CD4-positive, alpha-beta T cell treated with Interleukin-6 for 4 hours (primary cell): ENCODE measurements around the gene FAM50A.
A peak's percentile ranks its signal among the peaks of the same experiment; 100 is the strongest.
"Not testable (repeated sequence)": the region's sequence is repeated elsewhere in the genome, so short reads cannot be mapped to it uniquely, and the experiment has no call there.

Experiments used
- DNase-seq: peaks from one replicate; pipeline ENCODE4 v3.0.0-alpha.2; 2020; ENCODE audit warnings: mixed read lengths

FAM50A gene, protein sequence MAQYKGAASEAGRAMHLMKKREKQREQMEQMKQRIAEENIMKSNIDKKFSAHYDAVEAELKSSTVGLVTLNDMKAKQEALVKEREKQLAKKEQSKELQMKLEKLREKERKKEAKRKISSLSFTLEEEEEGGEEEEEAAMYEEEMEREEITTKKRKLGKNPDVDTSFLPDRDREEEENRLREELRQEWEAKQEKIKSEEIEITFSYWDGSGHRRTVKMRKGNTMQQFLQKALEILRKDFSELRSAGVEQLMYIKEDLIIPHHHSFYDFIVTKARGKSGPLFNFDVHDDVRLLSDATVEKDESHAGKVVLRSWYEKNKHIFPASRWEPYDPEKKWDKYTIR

DNA sequence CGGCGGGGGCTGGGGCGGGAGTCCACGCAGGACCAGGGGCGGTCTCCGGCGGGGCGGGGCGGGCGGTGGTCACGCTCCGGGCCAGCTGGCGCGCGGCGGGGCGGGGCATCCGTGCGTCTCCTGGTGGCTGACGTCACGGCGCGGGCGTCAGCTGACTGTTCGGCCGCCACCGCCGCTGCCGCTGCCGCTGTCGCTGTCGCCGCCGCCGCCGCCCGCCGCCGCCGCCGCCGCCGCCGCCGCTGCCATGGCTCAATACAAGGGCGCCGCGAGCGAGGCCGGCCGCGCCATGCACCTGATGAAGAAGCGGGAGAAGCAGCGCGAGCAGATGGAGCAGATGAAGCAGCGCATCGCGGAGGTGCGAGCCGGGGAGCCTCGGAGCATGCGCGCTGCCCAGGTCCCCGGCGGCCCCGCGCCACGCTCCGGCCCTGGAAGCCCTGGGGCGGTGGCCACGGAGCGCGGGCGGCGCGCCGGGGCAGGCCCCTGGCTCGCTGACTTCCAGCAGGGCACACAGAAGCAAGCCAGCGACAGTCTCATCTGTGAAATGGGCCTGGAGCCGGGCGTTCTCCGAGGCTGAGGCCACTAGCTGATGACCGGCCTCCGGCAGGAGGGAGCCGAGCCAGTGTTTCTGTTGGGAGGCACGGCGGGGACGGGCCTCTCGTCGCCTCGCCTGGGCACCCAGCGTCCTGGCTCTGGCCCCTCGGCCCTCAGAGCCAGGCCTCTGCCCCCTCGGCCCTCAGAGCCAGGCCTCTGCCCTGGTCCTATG is at the start of gene FAM50A:
Gene FAM50A, plus strand, starts transcription at position 150 of the 763 bp plus-strand sequence. Its CDS starts 95 bp downstream, at position 245.
- DNase-seq, result peak; percentile 78

DNA sequence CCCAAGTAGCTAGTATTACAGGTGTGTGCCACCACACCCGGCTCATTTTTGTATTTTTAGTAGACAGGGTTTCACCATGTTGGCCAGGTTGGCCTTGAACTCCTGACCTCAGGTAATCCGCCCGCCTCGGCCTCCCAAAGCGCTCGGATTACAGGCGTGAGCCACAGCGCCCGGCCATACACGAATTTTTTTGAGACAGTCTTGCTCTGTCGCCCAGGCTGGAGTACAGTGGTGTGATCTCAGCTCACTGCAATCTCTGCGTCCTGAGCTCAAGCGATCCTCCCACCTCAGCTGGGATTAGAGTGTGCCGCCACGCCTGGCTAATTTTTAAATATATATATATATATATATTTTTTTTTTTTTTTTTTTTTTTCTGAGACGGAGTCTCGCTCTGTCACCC is 47.6 kb upstream of the FAM50A start:
- DNase-seq, result not testable (repeated sequence)

DNA sequence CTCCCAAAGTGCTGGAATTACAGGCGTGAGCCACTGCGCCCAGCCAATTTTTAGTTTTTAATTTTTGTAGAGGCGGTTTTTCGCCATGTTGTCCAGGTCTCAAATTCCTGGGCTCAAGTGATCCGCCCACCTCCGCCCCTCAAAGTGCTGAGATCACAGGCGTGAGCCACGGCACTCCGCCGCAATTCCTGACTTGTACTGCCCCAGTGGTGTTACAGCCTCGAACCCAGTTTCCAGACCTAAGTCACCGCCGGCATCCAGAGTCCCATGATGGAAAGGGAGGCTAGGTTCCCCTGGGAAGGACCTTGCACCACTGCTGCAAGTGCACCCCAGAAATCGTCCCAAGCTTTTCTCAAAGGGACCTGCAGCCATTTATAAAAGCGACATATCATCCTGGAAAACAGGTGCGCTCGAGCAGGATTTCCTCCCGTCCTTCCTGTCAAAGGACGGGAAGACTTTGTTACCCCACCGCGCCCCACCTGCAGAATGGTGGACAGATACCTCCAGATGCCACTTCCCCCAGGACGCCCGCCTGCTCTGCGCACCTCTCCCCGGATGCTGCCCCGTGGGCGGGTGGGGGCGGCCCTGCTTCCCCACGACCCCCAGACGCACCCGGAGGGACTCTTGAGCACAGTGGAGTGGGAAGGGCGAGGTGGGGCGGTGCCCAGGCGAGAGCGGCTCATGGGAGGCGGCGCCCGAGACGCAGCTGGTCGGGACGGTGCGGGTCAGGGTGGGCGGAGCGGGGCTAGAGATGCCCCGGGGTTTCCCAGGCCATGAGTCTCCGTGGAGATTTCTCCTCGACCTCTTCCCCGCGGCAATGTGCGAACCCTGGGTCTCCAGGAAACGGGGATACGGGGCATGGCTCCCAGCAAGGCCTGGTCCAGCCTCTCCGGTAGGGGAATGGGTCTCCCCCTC is 46.7 kb upstream of the FAM50A start:
- DNase-seq, result peak; percentile 62

DNA sequence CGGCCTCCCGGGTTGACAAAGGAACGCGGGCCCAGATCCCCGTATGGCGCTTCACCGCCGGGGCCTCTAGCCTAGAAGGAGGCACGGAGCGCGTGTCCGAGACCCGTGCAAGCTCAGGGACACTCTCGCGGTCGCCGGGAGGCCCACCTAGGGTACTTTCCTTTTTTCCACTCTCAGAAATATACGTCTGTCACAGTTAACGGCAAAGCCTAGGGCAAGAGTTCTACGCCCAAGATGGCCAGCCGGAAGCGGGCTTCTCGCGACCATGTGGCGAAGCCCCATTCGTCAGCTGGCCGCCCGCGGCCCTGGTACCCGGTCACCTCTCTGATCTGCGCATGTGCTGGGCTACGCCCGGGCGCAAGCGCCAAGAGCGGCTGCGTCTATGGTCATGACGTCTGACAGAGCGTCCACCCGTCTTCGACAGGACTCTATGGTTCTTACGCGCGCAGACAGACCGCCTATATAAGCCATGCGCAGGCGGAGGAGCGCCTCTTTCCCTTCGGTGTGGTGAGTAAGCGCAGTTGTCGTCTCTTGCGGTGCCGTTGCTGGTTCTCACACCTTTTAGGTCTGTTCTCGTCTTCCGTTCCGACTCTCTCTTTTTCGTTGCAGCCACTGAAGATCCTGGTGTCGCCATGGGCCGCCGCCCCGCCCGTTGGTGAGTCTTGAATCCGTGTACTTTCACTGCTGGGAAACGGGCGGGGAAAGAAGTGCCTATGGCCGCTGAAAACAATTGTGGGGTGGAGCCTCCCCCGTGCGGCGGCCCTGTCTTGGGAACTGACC is 45.9 kb upstream of the FAM50A start, which contains the start of gene RPL10:
Gene RPL10, plus strand, starts transcription at position 490 of the 780 bp plus-strand sequence. Its CDS starts 143 bp downstream, at position 633.
- peak; percentile 89 for DNase-seq

DNA sequence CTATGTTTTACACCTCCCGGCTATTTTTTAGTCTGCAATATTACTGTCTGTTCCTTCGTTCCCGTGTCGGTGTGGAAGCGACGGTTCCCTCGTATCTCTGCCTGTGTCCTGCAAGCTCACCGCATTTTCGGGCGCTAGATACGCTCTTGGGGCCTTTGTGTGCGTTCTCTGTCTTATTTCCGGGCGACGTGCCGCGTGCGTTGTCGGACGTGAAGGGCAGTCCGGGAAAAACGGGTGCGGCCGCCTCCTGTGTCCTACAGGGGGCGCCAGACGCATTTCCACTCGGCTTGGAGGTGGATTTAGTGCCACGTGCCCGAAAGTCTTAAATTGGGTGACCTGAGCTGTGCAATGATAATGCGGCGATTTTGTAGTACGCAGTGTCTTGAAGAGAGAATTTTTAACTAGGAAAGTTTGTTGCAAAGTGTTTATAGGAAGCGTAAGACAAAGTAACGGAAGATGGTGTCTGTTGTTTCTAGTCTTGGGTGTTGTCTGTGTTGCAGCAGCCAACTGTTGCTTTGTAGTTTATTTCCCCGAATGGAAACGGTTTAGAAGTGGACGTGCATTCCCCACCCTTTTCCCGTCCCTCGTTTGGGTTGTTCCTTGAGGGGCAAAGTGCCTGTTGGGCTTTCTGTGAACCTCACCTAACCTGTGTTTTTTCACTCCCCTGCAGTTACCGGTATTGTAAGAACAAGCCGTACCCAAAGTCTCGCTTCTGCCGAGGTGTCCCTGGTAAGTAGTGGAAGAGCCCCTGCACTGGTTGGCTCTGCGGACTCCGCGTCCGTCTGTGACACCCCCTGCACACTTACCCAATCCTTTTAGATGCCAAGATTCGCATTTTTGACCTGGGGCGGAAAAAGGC is 45.0 kb upstream of the FAM50A start:
- DNase-seq, result peak; percentile 88

DNA sequence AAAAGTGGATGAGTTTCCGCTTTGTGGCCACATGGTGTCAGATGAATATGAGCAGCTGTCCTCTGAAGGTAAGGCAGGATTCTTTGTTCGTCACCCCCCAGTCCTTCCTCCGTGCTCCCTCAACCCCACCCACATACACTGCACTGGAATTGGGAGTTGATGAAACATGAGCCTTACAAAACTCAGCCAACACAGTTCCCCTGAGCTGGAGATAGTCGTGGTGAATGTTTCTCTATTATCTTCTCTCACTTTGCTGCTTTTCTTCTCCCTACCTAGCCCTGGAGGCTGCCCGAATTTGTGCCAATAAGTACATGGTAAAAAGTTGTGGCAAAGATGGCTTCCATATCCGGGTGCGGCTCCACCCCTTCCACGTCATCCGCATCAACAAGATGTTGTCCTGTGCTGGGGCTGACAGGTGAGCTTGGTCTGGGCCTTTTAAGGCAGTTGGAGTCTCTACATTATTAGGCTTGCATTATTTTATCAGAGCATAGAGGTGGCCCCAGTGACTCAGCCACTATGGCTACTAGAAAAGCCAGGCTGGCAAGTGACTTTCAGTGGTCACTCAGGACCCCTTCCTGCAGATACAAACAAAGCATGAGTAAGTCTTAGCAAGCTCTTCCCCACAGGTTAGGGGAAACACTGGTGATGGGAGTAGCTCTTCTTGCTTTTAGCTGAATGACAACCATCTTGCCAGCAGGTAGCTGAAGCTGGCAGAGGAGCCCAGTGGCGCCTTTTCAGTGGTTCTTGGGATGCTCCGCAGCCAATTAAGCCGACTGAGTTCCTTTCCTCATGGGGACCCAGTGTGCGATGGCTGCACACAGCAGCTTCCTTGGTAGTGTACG is 44.2 kb upstream of the FAM50A start:
- no peak for DNase-seq

DNA sequence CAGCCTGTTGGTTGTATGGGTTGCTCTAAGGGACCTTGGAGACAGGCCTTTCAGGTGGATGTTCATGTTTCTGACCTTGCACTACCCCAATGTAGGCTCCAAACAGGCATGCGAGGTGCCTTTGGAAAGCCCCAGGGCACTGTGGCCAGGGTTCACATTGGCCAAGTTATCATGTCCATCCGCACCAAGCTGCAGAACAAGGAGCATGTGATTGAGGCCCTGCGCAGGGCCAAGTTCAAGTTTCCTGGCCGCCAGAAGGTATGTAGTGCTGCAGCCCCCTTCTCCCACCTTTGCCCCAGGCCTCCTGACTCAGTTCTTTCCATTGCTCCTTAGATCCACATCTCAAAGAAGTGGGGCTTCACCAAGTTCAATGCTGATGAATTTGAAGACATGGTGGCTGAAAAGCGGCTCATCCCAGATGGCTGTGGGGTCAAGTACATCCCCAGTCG is 43.5 kb upstream of the FAM50A start:
- DNase-seq, result not testable (repeated sequence)

DNA sequence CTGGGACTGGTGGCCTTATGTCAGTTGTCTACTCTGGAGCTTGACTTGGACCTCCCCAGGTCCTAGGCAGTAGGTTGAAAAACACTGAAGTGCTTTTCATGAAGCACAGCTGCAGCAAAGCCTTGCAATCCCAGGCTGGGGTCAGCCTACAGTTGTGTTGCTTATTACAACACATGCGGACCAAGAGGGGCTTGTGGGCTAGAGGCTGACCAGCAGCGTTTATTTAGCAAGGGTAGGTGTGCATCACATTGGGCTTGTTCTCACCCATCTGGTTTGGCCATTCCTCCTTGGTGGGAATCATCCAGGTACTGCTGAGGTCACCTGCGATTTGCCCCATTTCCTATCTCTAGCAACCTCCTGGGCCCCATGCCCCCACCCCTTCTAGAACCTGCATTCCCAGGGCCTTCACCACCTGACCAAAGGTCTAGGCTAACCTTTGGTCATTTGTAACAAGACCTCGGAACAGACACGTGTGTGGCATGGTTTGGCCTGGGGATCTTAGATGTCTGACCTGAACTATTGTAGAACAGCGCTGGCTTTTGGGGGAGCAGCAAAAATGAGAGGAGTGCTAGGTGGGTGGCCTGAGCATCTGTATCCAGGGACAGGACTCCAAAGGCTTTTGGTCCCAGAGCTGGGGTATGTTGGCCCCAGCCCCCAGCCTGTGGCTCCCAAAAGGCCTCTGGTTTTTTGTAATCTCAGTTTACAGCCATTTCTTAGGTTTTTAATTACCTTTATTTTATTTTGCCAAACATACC is 42.7 kb upstream of the FAM50A start:
- DNase-seq, result no peak

DNA sequence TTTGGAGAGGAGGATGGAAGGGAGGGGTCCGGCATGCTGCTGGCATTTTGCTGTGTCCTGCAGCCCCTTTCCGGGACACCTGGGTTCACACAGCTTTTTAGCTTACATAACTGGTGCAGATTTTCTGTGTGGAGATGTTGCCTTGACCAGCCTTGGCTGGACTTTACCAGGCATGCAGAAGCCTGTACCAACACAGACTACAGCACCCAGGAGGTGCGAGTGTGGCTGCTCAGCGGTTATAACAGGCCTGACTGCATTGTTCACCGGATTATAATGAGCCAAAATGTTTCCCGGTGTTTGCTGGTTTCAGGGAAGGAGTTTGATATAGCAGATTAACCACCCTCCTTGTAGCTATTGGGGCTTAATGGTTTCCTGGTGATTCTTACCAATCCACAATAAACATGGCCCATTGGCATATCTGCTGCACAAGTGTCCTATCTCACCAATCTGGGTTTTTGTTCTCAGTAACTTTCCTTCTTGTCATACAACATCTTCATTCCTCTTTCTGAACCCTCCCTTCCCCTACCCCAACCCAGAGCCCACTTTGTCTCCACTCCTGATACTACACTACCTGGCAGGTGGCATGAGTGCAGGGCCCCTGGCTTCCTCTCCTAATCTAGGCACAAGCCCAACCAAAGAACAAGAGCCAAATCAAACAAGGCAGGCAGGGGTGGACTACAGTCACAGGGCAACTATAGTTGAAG is 41.9 kb upstream of the FAM50A start:
- no peak for DNase-seq

DNA sequence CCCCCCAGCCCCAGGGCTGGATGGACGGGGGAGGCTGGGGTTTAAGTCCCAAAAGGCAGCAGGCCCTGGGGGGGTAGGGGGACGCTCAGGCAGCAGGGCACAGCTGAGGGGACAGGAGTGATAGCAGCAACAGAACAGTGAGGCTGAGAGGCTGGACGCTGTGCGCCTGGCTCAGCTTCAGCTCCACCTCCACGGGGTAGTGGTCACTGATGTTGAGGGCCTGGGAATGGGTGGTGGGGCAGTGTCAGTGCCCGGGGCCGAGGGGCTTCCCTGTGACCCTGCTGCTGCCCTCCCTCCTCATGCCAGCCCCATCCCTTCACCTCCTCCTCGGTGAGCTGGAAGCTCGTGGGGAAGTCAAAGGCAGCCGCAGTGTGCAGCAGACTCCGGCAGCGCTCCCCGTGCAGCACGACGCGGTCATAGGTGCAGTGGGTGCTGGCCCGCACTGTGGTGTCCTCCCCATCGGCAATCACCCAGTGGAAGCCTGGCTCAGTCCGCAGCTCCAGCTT is 41.3 kb upstream of the FAM50A start:
- DNase-seq, result no peak

DNA sequence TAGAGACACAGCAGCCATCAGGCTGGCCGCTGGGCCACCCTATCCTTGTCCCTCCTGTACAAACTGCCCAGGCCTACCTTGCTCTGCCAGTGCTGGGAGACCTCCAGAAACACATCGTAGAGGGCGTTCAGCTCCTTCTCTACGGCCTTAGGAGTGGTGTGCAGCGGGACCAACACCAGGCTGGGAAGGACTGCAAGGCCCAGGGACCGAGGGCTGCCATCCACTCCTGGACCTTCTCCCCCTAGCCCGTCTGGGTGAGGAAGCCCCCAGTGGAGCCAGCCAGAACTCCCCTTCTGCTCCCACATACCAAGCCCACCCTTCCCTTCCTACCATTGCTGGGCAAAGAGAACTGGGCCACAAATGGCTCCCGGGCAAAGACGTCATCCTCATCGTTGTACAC is 40.7 kb upstream of the FAM50A start:
- DNase-seq, result no peak

DNA sequence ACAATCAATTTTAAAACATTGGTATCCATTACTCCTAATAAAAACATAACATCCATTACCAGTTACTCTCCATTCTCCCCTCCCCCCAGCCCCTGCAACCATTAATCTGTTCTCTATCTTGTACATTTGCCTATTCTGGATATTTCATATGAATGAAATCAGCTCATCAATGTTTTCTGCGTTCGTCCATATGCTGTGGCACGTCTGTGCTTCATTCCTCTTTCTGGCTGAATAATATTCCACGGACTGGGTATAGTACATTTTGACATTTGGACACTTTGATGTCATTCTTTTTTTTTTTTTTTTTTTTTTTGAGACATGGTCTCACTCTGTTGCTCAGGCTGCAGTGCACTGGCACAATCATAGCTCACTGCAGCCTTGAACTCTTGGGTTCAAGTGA is 40.1 kb upstream of the FAM50A start:
- DNase-seq, result no peak

DNA sequence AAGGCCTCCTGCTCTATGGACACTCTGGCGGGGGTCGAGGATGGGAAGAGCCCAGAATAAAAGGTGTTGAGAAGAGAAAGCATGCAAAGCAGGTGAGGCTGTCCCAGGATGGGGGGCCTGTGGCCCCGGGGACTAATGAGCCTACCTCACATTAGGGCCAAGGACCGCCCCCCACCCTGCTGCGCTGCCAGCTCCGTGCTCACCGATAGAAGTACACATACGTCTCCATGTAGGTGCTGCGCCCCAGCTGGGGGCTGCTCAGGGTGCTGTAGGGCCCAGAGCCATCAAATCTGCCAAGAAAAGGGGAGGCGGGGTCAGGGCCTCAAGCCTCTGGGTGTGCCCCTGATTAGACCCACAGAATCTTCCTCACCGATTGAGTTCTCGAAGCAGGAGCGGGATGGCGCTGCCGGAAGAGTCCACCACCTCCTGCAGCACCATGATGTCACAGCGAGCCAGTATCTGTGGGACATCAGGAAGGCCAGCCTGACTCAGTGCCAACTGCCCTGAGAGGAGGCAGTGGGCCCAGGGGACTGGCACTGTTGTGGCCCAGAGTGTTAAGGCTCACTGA is 39.2 kb upstream of the FAM50A start:
- DNase-seq, result no peak

DNA sequence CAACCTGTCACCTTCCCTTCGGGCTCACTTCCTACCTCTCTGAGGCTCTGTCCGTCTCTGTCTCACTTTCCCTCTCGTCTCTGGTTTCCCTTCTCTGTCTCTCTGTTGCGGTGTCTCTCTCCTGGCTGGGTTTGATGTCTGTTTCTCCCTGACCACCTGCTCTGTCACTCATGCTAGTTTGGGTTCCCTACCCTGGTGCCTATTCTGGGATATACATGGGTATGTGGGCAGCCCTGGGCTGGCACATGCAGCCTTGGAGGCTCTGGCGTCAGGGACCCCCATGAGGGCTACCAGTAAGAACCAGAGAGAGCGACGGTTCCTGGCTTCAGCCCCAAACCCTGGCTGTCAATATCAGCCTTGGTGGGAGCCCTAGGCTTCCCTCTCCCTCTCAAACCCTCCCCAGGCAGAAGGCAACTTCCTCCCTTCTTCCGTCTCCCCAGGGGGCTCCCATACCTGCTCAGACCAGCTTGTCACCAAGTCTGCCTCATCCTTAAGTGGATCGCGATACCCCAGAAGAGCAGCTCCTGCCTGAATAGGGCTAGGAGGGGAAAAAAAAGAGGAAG is 35.2 kb upstream of the FAM50A start:
- no peak for DNase-seq

DNA sequence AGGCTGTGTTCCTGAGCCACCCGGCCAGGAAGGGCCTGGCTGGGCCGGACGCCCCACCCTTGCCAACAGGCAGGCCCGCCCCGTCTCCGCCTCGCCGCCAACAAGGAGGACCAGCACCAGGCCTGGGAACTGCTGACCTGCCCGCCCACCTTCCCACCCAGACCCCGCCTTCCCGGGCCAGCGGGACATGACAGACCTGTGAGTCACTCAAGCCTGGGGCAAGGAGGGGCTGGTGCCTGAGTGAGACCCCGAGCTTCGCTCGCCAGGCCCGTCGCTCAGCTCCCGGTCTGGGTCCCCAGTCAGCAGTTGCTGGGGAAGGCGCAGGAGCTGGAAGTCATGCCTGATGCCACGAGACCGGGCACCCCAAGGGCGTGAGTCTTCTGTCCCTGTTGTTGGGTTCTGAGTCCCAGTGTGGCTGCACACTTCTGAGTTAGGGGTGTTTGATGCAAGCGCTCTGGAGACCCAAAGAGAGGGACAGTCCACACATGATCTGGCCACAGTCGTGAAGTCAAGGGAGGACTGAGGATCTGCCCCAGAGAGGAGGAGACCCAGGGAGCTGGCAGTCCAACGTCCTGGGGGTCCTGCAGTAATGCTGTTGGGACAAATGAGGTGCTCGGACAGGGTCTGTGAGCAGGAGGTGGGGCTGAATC is 34.6 kb upstream of the FAM50A start, which contains the start of gene DNASE1L1:
Gene DNASE1L1, minus strand, starts transcription at position 33 of the 650 bp plus-strand sequence. CDS start 3,686 bp downstream, outside the sequence.
- DNase-seq, result peak; percentile 36

DNA sequence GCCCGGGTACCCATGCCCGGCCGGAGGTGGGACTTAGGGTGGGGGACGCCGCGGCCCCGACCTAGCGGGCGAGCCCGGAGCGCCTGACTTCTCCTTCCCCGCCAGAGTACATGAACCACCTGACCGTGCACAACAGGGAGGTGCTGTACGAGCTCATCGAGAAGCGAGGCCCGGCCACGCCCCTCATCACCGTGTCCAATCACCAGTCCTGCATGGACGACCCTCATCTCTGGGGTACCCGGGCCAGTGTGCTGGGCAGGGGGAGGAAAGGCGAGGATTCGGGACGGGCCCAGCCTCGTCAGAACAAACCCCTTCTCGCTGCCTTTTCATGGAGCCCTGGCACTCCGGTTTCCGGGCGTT is 32.0 kb upstream of the FAM50A start:
- peak; percentile 67 for DNase-seq

DNA sequence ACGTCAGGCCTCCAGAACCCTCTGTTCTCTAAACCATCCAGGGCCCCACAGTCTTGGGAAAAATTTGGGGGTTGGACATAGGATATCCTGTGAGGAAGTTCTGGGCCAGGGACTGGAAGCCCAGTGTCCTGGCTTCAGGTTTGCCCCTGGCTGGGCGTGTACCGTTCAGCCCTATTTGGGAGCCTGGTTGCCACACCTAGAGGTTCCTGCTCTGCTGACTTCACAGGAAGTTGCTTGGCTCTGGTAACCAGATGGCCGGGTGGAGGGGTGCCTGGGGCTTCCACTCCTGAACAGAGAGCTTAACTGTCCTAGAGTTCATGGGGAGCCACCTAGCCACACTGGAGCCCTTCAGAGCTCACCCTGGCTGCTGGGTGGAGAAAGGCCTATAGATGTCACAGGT is 31.5 kb upstream of the FAM50A start:
- peak; percentile 57 for DNase-seq
